Activated CD8-positive, alpha-beta memory T cell treated with anti-CD3 and anti-CD28 coated beads, Interleukin-2, amount 50 U/mL, for 24 hours (primary cell): ENCODE data around the gene ITGB4.

Experiments used
- DNase-seq: peaks from one replicate; pipeline ENCODE4 v3.0.0-alpha.2; 2020; ENCODE audit errors: extremely low read depth

The ITGB4 gene

DNA sequence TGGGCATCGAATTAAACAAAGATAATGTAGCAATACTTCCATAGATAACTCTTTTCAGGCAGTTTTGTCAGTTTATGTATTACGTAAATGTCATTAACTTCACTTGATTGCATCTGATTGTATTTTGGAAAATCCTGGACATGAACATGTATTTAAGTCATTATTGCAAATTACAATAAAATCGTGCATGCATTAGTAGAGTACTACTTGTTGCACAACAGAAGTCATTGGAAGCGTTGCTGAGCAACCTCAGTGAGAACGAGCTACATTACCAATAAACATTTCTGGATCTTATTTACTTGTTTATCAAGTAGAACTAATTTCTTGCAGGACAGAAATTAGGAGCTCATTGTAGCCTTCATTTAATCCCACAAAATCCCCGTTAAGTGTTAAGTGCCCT, 70.0 kb downstream of the ITGB4 start:
- DNase-seq: no peak

DNA sequence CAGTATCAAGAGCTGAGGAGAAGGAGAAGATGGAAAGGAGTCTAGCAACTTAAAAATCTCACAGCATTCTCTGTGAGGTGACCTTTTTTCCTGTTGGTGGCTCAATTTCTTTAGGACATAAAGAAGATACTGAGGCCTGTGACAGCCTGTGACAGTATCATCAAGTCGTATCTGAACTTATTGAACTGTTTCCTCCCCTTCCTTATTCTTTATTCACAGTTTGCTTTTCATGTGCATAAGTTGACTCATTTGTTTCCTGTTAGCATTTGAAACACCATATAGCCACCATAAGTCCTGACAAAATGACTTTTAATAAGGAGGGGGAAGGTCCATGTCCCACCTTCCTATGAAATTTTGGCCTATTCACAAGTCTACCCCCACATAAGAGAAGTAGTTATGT, 72.2 kb downstream of the ITGB4 start:
- DNase-seq: no peak

DNA sequence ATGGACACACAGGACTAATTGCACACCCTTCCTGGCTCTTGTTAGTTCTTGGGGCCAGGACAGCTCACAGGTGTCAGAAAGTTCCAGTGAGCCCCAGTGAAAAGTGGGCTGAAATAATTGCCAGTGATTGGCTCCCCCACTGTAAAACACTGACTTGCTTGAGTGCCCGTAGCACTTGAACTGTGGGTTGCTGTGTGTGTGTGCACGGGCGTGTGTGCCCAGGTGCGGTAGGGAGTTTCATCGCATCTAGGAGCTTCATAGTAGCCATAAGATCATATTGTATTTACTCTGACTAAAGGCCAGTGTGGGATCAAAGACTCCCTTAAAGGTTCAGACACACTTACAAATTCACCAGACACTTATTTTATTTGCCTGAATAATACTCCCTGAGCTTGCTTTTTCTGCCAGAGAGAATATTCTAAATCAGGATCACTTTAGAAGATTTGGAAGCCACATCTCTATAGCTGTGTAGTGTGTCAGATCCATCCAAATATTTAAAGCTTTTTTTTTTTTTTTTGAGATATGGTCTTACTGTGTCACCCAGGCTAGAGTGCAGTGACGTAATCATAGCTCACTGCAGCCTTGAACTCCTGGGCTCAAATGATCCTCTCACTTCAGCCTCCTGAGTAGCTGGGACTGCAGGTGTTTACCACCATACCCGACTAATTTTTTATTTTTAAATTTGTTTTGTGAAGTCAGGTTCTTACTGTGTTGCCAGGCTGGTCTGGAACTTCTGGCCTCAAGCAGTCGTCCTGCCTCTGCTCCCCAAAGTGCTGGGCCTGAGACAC, 74.8 kb downstream of the ITGB4 start:
- DNase-seq: no peak

DNA sequence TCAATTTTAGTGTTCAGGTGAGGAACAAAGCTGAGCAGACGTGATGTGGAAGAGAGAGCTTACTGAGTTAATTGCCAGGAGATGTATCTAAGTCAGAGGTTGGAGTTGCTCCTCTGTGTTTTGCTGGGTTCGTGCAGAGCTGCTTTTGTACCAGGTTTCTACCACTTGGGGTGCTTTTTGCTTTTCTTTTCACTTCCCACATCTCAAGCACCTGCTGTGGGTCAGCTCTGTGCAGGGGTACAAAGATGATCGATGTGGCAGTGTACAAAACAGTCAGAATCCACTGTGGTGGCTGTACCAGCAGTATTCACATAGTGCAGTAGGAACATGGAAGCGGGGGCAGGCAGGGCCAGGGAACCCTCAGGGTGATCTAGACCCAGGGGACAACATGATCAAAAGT, 78.1 kb downstream of the ITGB4 start:
- DNase-seq: no peak

DNA sequence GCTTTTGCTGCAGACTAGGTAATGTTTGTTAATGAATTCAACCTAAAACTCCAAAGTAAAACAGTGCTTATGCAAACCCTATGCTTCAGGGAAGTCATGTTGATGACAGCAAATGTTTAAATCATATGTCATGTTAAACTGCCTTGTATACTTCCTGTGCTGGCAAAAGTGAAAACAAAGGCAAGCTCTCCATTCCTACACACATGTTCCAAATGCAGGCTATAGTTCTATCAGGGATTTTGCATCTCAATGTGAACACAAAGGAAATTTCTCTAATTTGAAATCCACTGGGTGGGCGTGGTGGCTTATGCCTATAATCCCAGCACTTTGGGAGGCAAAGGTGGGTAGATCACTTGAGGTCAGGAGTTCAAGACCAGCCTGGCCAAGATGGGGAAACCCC, 82.6 kb downstream of the ITGB4 start:
- no peak for DNase-seq

DNA sequence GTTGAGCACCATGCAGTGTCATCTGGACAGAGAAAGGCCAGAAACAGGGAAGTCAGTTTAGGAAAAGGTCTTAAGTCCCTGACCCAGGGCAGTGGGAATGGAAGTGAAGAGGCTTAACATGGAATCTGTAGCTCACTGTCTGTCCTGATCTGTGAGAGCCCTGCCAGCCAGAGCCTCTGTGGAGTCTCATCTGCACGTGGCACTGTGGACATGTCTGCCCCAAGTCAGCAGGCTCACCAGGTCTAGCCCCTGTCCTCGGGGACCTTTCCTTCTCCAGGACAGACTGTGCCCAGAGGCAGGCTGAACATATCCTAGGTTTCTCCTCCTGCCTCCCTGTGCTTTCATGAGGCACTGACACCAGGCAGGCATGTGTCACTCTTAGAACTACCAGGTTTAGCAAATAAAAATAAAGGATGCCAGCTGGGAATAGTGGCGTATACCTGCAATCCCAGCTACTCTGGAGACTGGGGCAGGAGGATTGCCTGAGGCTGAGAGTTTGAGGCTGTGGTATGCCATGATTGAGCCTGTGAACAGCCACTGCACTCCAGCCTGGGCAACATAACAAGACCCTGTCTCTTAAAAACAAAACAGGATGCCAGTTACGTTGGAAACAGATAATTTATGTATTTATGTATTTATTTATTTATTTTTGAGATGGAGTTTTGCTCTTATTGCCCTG, 85.7 kb downstream of the ITGB4 start:
- no peak for DNase-seq
